MM.1S (cell line): ENCODE results near the gene NTSR1.
A peak's percentile ranks its signal among the peaks of the same experiment; 100 is the strongest.

Experiments
- DNase-seq: peaks from one replicate; pipeline ENCODE4 v3.0.0-alpha.2; 2015
- H2AFZ ChIP-seq: fragments of 300-600 bp; sonication (generic); 2 replicates; pipeline ENCODE4 v1.6.0; 2016; ENCODE audit warnings: antibody characterized with exemption, low read length
- H3F3A ChIP-seq: fragments of 300-600 bp; sonication (generic); 2 replicates; pipeline ENCODE4 v1.6.1; 2016; ENCODE audit warnings: mild to moderate bottlenecking, antibody characterized with exemption, low read length, moderate library complexity, mixed read lengths; ENCODE audit not compliant: insufficient read depth
- H3K27ac ChIP-seq: fragments of 300-600 bp; sonication (generic); 2 replicates; pipeline ENCODE4 v1.5.1; 2016; ENCODE audit warnings: mild to moderate bottlenecking, low read length
- H3K27me3 ChIP-seq: fragments of 300-600 bp; sonication (generic); replicated peaks from 2 replicates; pipeline ENCODE4 v1.6.0; 2016; ENCODE audit warnings: low read length; ENCODE audit not compliant: insufficient read depth
- H3K36me3 ChIP-seq: fragments of 300-600 bp; sonication (generic); replicated peaks from 2 replicates; pipeline ENCODE4 v1.6.1; 2016; ENCODE audit warnings: mild to moderate bottlenecking, low read length, mixed read lengths; ENCODE audit not compliant: insufficient read depth
- H3K4me1 ChIP-seq: fragments of 300-600 bp; sonication (generic); 2 replicates; pipeline ENCODE4 v1.6.1; 2016; ENCODE audit warnings: low read length, mixed read lengths
- H3K4me2 ChIP-seq: fragments of 300-600 bp; sonication (generic); 2 replicates; pipeline ENCODE4 v1.6.0; 2016; ENCODE audit warnings: low read depth, low read length
- H3K4me3 ChIP-seq: fragments of 300-600 bp; sonication (generic); 2 replicates; pipeline ENCODE4 v1.5.1; 2016; ENCODE audit warnings: low read length, mixed read lengths
- H3K79me2 ChIP-seq: fragments of 300-600 bp; sonication (generic); 2 replicates; pipeline ENCODE4 v1.6.1; 2016; ENCODE audit warnings: mixed run types, low read length, mixed read lengths
- H3K9ac ChIP-seq: fragments of 300-600 bp; sonication (generic); 2 replicates; pipeline ENCODE4 v1.6.1; 2016; ENCODE audit warnings: low read length, mixed read lengths
- H3K9me2 ChIP-seq: fragments of 300-600 bp; sonication (generic); replicated peaks from 2 replicates; pipeline ENCODE4 v1.6.1; 2016; ENCODE audit warnings: mild to moderate bottlenecking, low read length, mixed read lengths; ENCODE audit not compliant: insufficient read depth
- H3K9me3 ChIP-seq: fragments of 300-600 bp; sonication (generic); replicated peaks from 2 replicates; pipeline ENCODE4 v1.6.1; 2016; ENCODE audit warnings: mild to moderate bottlenecking, low read length, mixed read lengths; ENCODE audit not compliant: insufficient read depth
- H4K20me1 ChIP-seq: fragments of 300-600 bp; sonication (generic); 2 replicates; pipeline ENCODE4 v1.6.1; 2016; ENCODE audit warnings: mild to moderate bottlenecking, low read length, moderate library complexity, mixed read lengths; ENCODE audit not compliant: insufficient read depth
- EZH2 ChIP-seq: fragments of 300-600 bp; sonication (generic); optimal IDR thresholded peaks from 2 replicates; pipeline ENCODE3; 2017; ENCODE audit warnings: low read depth, mild to moderate bottlenecking, antibody characterized with exemption, low read length, mixed read lengths
- EZH2phosphoT487 ChIP-seq: fragments of 300-600 bp; sonication (generic); IDR thresholded peaks from 2 replicates; pipeline ENCODE4 v1.6.1; 2018; ENCODE audit warnings: antibody characterized with exemption, low read length
- TF ChIP-seq, protein P1 (sequence below): fragments of 300-600 bp; sonication (generic); IDR thresholded peaks from 2 replicates; pipeline ENCODE4 v1.5.1; 2016; ENCODE audit warnings: antibody characterized with exemption, low read length, mixed read lengths

The NTSR1 gene

DNA sequence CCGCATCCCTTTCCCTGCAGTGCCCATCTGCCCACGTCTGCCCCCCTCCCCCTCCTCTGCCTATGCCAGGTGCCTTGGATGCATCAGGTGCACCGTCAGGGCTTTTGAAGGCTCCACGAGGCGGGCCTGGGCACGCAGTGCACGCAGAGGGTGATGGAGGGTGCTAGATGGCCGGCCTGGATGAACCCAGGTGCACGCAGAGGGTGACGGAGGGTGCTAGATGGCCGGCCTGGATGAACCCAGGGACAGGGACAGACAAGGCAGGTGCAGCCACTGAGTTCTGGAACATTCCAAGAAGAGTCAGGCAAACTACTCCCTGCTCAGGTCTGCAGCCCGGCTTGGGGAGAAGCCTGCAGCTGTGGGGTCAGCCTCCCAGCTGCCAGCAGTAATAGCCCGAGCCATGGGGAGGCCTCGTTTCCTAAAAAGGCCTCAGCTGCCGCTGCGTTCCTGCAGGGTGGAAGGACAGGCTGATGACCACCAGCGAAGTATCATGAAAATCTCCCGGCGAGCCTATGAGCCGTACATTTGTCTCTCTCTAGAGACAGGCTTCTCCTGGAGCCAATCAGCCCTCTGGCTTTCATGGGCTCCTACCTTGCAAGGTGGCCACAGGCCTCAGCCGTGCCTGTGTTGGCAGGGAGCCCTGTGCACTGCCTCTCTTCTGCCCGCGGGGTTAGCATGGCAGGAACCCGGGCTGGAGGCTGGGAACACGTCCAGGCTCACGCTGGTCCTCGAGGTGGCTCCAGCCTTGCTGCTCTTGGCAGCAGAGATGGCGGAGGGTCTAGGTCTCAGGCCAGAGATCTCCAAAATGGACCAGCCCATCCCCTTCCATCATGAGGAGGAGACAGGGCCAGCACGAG is 29.6 kb downstream of the NTSR1 start:
- TF ChIP-seq EZH2 (no peak), EZH2phosphoT487 (no peak)
- TF ChIP-seq, protein P1, sequence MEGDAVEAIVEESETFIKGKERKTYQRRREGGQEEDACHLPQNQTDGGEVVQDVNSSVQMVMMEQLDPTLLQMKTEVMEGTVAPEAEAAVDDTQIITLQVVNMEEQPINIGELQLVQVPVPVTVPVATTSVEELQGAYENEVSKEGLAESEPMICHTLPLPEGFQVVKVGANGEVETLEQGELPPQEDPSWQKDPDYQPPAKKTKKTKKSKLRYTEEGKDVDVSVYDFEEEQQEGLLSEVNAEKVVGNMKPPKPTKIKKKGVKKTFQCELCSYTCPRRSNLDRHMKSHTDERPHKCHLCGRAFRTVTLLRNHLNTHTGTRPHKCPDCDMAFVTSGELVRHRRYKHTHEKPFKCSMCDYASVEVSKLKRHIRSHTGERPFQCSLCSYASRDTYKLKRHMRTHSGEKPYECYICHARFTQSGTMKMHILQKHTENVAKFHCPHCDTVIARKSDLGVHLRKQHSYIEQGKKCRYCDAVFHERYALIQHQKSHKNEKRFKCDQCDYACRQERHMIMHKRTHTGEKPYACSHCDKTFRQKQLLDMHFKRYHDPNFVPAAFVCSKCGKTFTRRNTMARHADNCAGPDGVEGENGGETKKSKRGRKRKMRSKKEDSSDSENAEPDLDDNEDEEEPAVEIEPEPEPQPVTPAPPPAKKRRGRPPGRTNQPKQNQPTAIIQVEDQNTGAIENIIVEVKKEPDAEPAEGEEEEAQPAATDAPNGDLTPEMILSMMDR = no peak
- H3K27me3 ChIP-seq = peaks cover 66% of the 10 kb centered on the region

DNA sequence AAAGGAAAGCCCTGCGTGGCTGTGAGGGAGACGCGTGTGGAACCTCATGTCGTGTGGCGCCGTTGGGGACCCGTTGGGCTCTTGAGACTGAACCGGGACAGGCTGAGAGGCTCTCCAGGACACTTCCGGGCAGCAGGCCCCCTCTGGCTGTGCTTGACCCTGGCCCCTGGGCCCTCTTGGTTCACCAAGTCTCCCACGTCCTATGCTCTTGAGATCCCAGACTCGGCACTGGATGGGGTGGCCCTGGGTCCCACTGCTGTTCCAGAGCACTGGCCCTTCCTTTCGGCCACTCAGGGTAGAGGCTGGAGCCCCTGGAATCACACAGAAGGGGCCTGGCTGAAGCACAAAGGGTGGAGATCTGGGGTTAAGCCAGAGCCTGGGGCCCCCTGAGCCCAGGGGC is 30.4 kb downstream of the NTSR1 start:
- no peak for TF ChIP-seq EZH2phosphoT487
- TF ChIP-seq, protein P1 = no peak
- TF ChIP-seq EZH2 = no peak
- Histone ChIP-seq H3K9me3 (no peaks in the 10 kb centered on the region), H3K9me2 (no peaks in the 10 kb centered on the region), H3K27ac (no peak overlapping the region), H3K4me2 (no peak overlapping the region), H4K20me1 (no peaks in the 10 kb centered on the region), H3F3A (peaks cover 12% of the 10 kb centered on the region), H3K27me3 (peaks cover 63% of the 10 kb centered on the region), H3K9ac (no peak overlapping the region), H3K36me3 (no peaks in the 10 kb centered on the region), H3K79me2 (no peaks in the 10 kb centered on the region), H3K4me3 (no peak overlapping the region), H2AFZ (no peak overlapping the region), H3K4me1 (peaks cover 16% of the 10 kb centered on the region)
- no peak for DNase-seq

More for the DNA sequence above, 29.6 kb downstream of the NTSR1 start:
- H3K9me3 ChIP-seq = no peaks in the 10 kb centered on the region
- no peaks in the 10 kb centered on the region for H3K79me2 ChIP-seq
- peaks cover 12% of the 10 kb centered on the region for H3F3A ChIP-seq
- no peaks in the 10 kb centered on the region for H3K36me3 ChIP-seq
- no peak overlapping the region for H3K4me3 ChIP-seq
- H3K4me1 ChIP-seq = peaks cover 16% of the 10 kb centered on the region
- no peaks in the 10 kb centered on the region for H4K20me1 ChIP-seq
- H2AFZ ChIP-seq = no peak overlapping the region
- no peak overlapping the region for H3K9ac ChIP-seq
- DNase-seq = no peak
- H3K4me2 ChIP-seq = no peak overlapping the region
- H3K27ac ChIP-seq = no peak overlapping the region
- H3K9me2 ChIP-seq = no peaks in the 10 kb centered on the region

GRCh38 chr20:62739581-62740285 is 31.1 kb downstream of the NTSR1 start:
- Histone ChIP-seq H3K4me2 (peak overlapping the region; percentile 92), H3K9me2 (no peaks in the 10 kb centered on the region), H3K36me3 (no peaks in the 10 kb centered on the region), H2AFZ (peak overlapping the region; percentile 79), H3K9ac (peak overlapping the region; percentile 7; the same call in 1 of the 2 replicates), H3K27ac (peak overlapping the region; percentile 76; the same call in 1 of the 2 replicates), H4K20me1 (no peaks in the 10 kb centered on the region), H3K4me3 (peak overlapping the region; percentile 41), H3K4me1 (peaks cover 16% of the 10 kb centered on the region), H3K9me3 (no peaks in the 10 kb centered on the region), H3K79me2 (no peaks in the 10 kb centered on the region), H3K27me3 (peaks cover 61% of the 10 kb centered on the region), H3F3A (peaks cover 12% of the 10 kb centered on the region)
- TF ChIP-seq, protein P1 = no peak
- TF ChIP-seq EZH2phosphoT487 (no peak), EZH2 (no peak)
- no peak for DNase-seq
